Hematopoietic multipotent progenitor cell (in vitro differentiated cells): ENCODE data around the gene TRIML2. TPM values are rescaled to one million over a fixed set of nuclear protein-coding genes. Genes with fewer than 3 reads are reported as not detected.

Source experiments
- DNase-seq, 3 donors: peaks; one replicate each; pipeline ENCODE4 v3.0.0-alpha.2; 2011 to 2015; ENCODE audit warnings: low read depth in 2 of 3, low spot score in 2 of 3
- total RNA-seq: library from RNA; depleted of rRNA; stranded (reverse); fragments of >200 nt; gene quantifications from one replicate; pipeline ENCODE4 v1.2.3, GENCODE V29; 2012

The TRIML2 gene, protein sequence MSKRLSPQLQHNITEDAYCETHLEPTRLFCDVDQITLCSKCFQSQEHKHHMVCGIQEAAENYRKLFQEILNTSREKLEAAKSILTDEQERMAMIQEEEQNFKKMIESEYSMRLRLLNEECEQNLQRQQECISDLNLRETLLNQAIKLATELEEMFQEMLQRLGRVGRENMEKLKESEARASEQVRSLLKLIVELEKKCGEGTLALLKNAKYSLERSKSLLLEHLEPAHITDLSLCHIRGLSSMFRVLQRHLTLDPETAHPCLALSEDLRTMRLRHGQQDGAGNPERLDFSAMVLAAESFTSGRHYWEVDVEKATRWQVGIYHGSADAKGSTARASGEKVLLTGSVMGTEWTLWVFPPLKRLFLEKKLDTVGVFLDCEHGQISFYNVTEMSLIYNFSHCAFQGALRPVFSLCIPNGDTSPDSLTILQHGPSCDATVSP
- total RNA-seq = not detected

- DNase-seq = no peak
These were observed at the start of gene TRIML2 for GRCh38 chr4:188109157-188109755. TSS of gene TRIML2 (minus strand) at chr4:188109603. CDS start at chr4:188105368, 4,235 bp downstream.

DNA sequence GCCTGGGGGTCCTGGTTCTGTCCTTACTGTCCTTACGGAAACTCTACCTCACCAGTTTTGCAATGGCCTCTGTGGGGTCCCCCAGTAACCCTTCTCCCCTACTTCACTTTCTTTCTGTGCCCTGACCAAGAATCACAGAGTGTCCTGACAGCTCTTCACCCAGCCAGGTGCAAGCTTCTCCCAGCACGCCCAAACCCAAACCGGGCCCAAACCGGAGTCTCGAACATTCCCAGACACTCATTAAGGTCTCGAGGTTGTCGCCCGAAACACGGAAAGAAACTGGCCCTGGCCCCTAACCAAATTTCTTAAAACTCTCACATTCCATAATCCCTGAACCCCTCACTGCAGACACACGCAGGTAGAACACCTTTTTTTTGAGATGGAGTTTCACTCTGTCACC lies 48.9 kb upstream of the TRIML2 start:
- no peak for DNase-seq

GRCh38 chr4:188154668-188155405 lies 45.4 kb upstream of the TRIML2 start:
- DNase-seq = no peak

DNA sequence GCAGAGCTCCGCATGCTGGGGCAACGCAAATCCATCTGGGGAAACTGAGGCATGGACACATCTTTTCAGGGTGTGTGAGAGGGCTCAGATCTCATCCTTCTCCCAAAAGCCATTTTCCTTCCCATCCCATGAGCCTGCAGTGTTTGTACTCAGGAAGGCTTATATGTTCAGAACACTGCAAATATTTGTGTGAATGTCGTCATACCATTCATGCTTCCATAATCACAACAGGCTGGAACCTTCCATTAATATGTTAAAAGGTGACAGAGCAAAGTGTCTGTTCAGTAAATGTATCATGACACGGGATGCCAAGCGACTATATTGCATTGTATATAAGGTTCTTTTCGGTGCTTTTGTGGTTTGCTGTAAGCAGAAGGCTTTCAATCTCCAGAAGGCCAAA lies 38.4 kb upstream of the TRIML2 start:
- DNase-seq = no peak

DNA sequence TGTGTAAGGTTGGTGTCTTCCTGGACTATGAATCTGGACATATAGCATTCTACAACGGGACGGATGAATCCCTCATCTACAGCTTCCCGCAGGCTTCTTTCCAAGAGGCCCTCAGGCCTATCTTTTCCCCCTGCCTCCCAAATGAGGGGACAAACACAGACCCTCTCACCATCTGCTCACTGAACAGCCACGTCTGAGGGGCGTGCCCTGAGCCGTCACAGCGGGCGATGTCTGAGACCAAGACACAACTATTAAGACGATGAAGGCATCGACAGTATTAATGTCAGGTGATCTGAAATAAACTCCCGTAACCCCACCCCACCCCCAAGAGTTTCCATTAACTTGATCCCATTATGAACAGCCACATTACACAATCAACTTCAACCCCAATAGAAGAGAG lies 37.8 kb upstream of the TRIML2 start:
- no peak for DNase-seq

DNA sequence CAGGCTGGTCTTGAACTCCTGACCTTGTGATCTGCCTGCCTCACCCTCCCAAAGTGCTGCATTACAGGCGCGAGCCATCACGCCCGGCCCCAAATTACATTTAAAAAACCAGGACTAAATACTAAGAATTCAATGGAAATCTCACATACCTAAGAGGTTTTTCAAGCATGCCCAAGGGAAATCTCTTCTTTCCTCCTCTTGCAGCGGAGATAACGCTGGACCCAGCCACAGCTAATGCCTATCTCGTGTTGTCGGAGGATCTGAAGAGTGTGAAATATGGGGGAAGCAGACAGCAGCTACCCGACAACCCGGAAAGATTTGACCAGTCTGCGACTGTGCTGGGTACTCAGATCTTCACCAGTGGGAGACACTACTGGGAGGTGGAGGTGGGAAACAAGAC lies 37.2 kb upstream of the TRIML2 start:
- DNase-seq = no peak

DNA sequence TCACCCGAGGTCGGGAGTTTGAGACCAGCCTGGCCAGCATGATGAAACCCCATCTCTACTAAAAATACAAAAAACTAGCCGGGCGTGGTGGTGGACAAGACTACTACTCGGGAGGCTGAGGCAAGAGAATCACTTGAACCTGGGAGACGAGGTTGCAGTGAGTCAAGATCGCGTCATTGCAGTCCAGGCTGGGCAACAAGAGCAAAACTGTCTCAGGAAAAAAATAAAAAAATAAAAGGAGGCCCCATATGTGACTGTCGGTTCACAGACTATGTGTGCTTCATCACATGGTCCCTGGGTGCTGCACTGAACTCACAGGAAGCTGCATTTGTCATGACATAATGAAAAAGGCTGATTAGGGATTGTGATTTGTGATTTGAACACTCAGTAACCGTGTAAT lies 36.2 kb upstream of the TRIML2 start:
- DNase-seq = no peak

GRCh38 chr4:188143731-188144130 lies 34.3 kb upstream of the TRIML2 start:
- no peak for DNase-seq

GRCh38 chr4:188139671-188140070 lies 30.3 kb upstream of the TRIML2 start:
- DNase-seq = no peak

- no peak for DNase-seq
These were observed 29.7 kb upstream of the TRIML2 start, which contains the start of gene TRIML1 for GRCh38 chr4:188139141-188139540. TSS of gene TRIML1 (plus strand) at chr4:188139441. CDS start at chr4:188139559, 118 bp downstream.

DNA sequence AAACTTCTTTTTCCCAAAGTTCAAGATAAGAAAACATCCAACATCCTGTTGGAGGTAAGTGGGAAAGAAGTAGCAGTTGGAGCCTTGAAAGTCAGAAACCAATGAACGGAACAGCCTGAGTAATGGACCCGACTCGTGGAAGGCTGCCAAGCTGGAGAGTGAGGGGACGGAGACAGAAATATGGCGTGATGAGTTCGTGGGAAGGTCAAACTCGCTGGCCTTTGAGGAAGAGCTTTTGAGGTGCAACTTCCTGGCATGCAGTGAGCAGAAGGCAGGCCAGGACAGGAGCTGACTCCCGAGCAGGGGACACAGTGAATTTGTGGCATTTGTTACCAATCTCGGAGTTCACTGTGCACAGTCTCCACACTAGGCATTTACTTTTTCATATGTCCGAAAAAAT lies 28.8 kb upstream of the TRIML2 start:
- DNase-seq = no peak

- no peak for DNase-seq
These were observed 22.8 kb upstream of the TRIML2 start for GRCh38 chr4:188132232-188132631.

DNA sequence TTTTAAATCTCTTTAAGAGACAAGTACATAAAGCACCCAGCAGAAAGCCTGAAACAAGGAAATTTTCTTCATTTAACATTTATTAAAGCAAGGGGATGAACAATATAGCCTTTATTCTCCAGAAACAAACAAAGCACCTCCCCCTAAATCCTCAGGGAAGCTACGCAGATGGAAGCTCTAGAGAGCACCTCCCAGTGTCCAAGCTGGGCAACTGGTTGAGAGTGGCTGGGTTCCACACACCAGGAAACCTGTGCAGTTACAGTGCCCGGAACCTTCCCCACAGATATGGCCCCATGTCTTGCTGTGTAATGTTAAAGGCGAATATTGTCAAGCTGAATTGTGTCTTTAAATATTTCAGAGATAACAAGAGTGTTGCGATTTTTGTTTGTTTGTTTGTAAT lies 21.0 kb upstream of the TRIML2 start:
- no peak for DNase-seq

- no peak for DNase-seq
These were observed 17.9 kb upstream of the TRIML2 start for GRCh38 chr4:188127214-188127874.

GRCh38 chr4:188121530-188121929 lies 12.1 kb upstream of the TRIML2 start:
- no peak for DNase-seq

DNA sequence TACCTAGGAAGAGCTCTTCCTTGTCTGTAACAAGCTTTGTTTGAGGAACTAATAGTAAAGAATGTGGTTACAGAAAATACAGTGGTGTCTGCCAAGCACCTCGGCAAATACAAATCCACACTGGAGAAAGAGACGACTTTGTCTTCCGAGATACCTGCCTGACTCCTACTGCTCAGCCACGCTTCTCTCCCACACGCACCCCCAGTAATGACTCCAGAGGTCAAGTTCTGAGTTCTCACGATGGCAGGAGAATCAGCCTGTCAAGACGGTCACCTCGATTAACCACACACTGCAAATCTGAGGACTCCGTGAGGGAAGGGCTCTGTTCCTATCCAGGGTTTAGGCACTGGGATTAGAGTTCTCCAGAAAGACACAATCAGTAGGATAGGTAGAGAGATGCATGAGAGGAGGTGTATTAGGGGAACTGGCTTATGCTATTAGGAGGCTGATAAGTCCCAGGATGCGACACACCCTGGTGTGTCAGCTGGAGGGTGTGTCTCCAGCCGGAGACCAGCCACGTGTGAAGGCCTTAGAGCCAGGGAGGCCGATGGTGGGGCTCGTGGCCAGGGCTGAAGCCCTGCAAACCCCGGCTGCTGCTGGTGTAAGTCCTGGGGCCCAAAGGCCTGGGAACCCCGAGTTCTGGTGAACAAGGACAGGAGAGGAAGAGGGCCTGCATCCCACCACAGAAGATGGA lies 8.4 kb upstream of the TRIML2 start:
- DNase-seq = no peak

GRCh38 chr4:188113156-188113555 lies 3.8 kb upstream of the TRIML2 start:
- no peak for DNase-seq

GRCh38 chr4:188111955-188112354 lies 2.6 kb upstream of the TRIML2 start:
- no peak for DNase-seq

- no peak for DNase-seq
These were observed 1.5 kb upstream of the TRIML2 start for GRCh38 chr4:188110741-188111471.

DNA sequence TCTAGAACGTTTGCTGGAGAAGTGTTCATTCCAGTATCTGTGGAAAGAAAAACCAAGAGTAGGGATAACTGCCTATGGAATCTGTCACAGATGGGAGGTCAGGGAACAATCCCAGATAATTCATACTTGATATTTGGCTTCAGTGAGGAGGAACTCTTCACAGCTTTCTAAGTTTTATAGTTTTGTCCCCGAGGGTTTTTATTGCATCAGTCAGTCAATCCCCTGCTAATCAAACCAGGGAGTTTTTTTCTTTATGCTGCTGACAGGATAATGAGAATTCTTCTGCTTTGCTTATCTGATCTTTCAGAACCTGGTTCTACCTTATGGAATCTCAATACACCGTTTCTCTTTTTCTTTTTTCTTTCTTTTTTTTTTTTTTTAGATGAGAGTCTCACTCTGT lies 633 bp upstream of the TRIML2 start:
- no peak for DNase-seq
